Stimulated activated CD4-positive, alpha-beta T cell treated with anti-CD3 and anti-CD28 coated beads, Interleukin-12 subunit alpha, Interleukin-12 subunit beta, amount 100 ng/mL, for 48 hours (primary cell): ENCODE measurements around the gene RAB29.
"Not testable (repeated sequence)": the region's sequence is repeated elsewhere in the genome, so short reads cannot be mapped to it uniquely, and the experiment has no call there.

Experiments
- DNase-seq, 3 donors: peaks; one replicate each; pipeline ENCODE4 v3.0.0-alpha.2; 2020; ENCODE audit warnings: low read depth in 2 of 3, low spot score in 1 of 3

Gene RAB29

DNA sequence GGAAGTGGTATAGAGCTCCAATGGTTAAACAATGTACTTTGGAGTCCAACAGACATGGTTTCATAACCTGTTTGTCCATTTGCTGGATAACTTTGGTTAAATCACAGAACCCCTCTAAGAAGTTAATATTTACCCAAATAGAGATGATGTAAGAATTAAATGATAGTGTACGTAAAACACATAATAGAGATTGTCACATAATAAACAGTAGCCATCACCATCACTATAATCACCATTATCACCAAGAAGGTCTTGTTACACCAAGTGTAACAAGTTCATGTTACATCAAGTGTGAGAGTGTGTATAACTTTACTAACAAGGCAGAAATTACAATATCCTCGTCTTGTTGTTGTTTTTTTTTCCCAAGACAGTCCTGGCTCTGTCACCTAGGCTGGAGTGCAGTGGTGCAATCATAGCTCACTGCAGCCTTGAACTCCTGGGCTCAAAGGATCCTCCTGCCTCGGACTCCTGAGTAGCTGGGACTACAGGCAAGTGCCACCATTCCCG lies 48.6 kb downstream of the RAB29 start:
- no peak for DNase-seq

DNA sequence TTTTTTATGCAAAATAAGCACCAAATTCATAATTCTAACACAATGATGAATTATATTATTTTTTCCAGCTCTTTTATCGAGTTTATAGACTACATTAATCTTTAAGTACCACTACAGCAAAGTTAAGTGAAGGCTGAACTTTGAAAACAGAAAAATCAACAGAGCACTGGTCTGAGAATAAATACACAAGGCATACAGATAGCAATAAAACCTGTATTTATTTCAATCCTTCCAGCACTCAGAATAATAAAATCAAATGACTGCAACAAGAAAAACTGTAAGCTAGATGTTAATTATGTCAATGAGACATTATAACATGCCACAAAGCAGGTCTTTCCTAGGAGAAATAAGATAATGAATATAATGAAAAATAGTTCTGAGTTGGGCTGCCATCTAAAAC lies 49.8 kb downstream of the RAB29 start:
- no peak for DNase-seq

DNA sequence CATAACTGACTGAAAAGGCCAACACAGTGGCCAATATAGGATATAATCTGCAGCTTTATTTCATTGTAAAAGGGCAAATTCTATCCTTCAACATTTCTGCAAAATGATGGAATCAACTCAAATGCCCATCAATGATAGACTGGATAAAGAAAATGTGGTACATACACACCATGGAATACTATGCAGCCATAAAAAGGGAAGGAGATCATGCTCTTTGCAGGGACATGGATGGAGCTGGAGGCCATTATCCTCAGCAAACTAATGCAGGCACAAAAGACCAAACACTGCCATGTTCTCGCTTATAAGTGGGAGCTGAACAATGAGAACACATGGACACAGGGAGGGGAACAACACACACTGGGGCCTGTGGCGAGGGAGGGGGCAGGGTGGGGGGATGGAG lies 54.5 kb downstream of the RAB29 start:
- not testable (repeated sequence) for DNase-seq

DNA sequence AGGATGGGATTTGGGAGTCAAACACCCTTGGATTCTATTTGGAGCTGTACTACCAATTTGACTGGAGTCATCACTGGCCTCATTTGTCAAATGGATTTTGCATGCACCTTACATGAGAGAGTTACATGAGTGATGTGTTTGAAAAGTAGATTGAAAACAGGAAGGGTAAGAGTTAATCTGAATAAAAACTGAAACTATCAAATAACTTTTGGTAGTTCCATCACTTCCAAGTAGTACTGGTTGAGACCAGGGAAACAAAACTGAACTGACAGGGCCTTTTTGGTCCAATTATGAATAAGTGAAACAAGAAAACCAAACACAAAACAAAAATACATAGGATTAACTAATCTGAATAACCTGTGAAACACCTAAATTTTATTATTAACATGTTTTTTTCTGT lies 55.5 kb downstream of the RAB29 start:
- no peak for DNase-seq

DNA sequence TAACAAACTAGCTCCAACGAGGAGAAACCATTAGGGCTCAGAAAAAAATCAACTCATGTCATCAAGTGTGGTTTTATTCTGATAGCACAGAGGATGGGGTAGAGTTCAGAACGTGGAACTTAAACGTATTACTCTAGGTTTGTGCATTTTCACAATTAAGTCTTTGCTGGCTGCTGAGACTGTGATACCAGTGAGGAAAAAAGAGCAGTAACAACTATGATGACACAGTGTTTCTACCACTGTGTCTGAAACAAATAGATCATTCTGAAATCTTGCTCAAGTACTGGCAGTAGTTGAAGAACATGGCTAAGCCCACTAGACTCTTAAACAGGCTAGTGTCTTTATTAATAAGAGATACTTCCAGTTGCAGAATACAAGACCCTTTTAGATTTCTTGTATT lies 56.3 kb downstream of the RAB29 start:
- no peak for DNase-seq
